RWPE2 (cell line): ENCODE results near the gene DNAH9.

Source experiments
- ATAC-seq: fragments of 200-7000 bp; cut with Tn5 transposase; 3 replicates; pipeline ENCODE4 v1.9.1; 2021; ENCODE audit warnings: low read depth
- DNase-seq: peaks from one replicate; pipeline ENCODE4 v3.0.0-alpha.2; 2020; ENCODE audit warnings: low spot score
- H3K27ac ChIP-seq: fragments of 450-650 bp; 2 replicates; pipeline ENCODE4 v1.5.1; 2017; ENCODE audit warnings: mild to moderate bottlenecking; ENCODE audit not compliant: poor library complexity, severe bottlenecking
- H3K27me3 ChIP-seq: fragments of 250-450 bp; sonication (Bioruptor Pico); 2 replicates; pipeline ENCODE4 v1.5.1; 2021; ENCODE audit warnings: mild to moderate bottlenecking, moderate library complexity; ENCODE audit not compliant: insufficient read depth, poor library complexity, severe bottlenecking
- H3K36me3 ChIP-seq: fragments of 250-450 bp; sonication (Bioruptor Pico); 2 replicates; pipeline ENCODE4 v1.5.1; 2020; ENCODE audit warnings: low read depth, mild to moderate bottlenecking, moderate library complexity
- H3K4me1 ChIP-seq: fragments of 250-450 bp; sonication (Bioruptor Pico); 2 replicates; pipeline ENCODE4 v1.5.1; 2021; ENCODE audit warnings: mild to moderate bottlenecking, moderate library complexity; ENCODE audit not compliant: insufficient read depth, poor library complexity, severe bottlenecking
- H3K4me3 ChIP-seq: fragments of 250-450 bp; sonication (Bioruptor Pico); 2 replicates; pipeline ENCODE4 v1.5.1; 2021; ENCODE audit warnings: mild to moderate bottlenecking, moderate library complexity; ENCODE audit not compliant: severe bottlenecking
- H3K9me3 ChIP-seq: fragments of 250-450 bp; sonication (Bioruptor Pico); 2 replicates; pipeline ENCODE4 v1.5.1; 2021; ENCODE audit warnings: mild to moderate bottlenecking, moderate library complexity; ENCODE audit not compliant: severe bottlenecking
- CTCF ChIP-seq: fragments of 450-650 bp; IDR thresholded peaks from one replicate; pipeline ENCODE4 v1.5.1; 2017; ENCODE audit warnings: mild to moderate bottlenecking, moderate library complexity; ENCODE audit not compliant: poor library complexity, severe bottlenecking

Gene DNAH9

GRCh38 chr17:11682646-11683045 lies 84.4 kb downstream of the DNAH9 start:
- H3K4me1 ChIP-seq, result no peaks in the 10 kb centered on the region
- no peak for TF ChIP-seq CTCF
- no peaks in the 10 kb centered on the region for H3K9me3 ChIP-seq
- no peak for ATAC-seq
- H3K36me3 ChIP-seq, result no peaks in the 10 kb centered on the region
- H3K27ac ChIP-seq, result no peak overlapping the region
- H3K27me3 ChIP-seq, result no peaks in the 10 kb centered on the region
- no peak for DNase-seq
- H3K4me3 ChIP-seq, result no peak overlapping the region

- Histone ChIP-seq H3K27ac (no peak overlapping the region), H3K4me3 (no peak overlapping the region), H3K4me1 (no peaks in the 10 kb centered on the region), H3K36me3 (no peaks in the 10 kb centered on the region), H3K9me3 (no peaks in the 10 kb centered on the region), H3K27me3 (no peaks in the 10 kb centered on the region)
- TF ChIP-seq CTCF, result no peak
- DNase-seq (no peak), ATAC-seq (no peak)
Measured at GRCh38 chr17:11690681-11691080, 92.4 kb downstream of the DNAH9 start.

- Histone ChIP-seq H3K9me3 (no peaks in the 10 kb centered on the region), H3K27ac (no peak overlapping the region), H3K27me3 (no peaks in the 10 kb centered on the region), H3K4me3 (no peak overlapping the region), H3K36me3 (no peaks in the 10 kb centered on the region), H3K4me1 (no peaks in the 10 kb centered on the region)
- DNase-seq, result no peak
- no peak for TF ChIP-seq CTCF
- ATAC-seq, result no peak
Measured at GRCh38 chr17:11692688-11693087, 94.4 kb downstream of the DNAH9 start.

GRCh38 chr17:11693284-11693683 lies 95.0 kb downstream of the DNAH9 start:
- DNase-seq, result no peak
- H3K36me3 ChIP-seq, result no peaks in the 10 kb centered on the region
- H3K27me3 ChIP-seq, result no peaks in the 10 kb centered on the region
- H3K4me3 ChIP-seq, result no peak overlapping the region
- H3K9me3 ChIP-seq, result no peaks in the 10 kb centered on the region
- no peak for ATAC-seq
- no peak overlapping the region for H3K27ac ChIP-seq
- H3K4me1 ChIP-seq, result no peaks in the 10 kb centered on the region
- no peak for TF ChIP-seq CTCF

GRCh38 chr17:11700668-11701067 lies 102.4 kb downstream of the DNAH9 start:
- Histone ChIP-seq H3K4me1 (no peaks in the 10 kb centered on the region), H3K4me3 (no peak overlapping the region), H3K27me3 (no peaks in the 10 kb centered on the region), H3K36me3 (no peaks in the 10 kb centered on the region), H3K9me3 (no peaks in the 10 kb centered on the region), H3K27ac (no peak overlapping the region)
- TF ChIP-seq CTCF, result no peak
- no peak for DNase-seq
- no peak for ATAC-seq
